Thyroid gland (tissue), 4 donors: ENCODE data around the gene TMEM272. TPM values are rescaled to one million over a fixed set of nuclear protein-coding genes. Genes with fewer than 3 reads are reported as not detected.

Source experiments
- DNase-seq, 2 donors: peaks; one replicate each; pipeline ENCODE4 v3.0.0-alpha.2; 2019
- H3K27ac ChIP-seq, 3 donors: fragments of 200-600 bp; sonication (generic); 1 replicate in 2 of 3; 2 replicates in 1 of 3; pipeline ENCODE4 v1.5.1; 2016 to 2019; ENCODE audit warnings: mild to moderate bottlenecking in 1 of 3, moderate library complexity in 1 of 3
- H3K27me3 ChIP-seq: fragments of 200-600 bp; sonication (generic); one replicate; pipeline ENCODE4 v1.5.1; 2019
- H3K36me3 ChIP-seq, 2 donors: fragments of 200-600 bp; sonication (generic); one replicate each; pipeline ENCODE4 v1.5.1; 2016 to 2019
- H3K4me1 ChIP-seq, 2 donors: fragments of 200-600 bp; sonication (generic); one replicate each; pipeline ENCODE4 v1.5.1; 2017 to 2019
- H3K4me3 ChIP-seq, 3 donors: fragments of 200-600 bp; sonication (generic); replicated peaks in 1 of 3; 1 replicate in 2 of 3; 2 replicates in 1 of 3; pipeline ENCODE4 v1.5.1; 2016; ENCODE audit warnings: mild to moderate bottlenecking in 1 of 3
- H3K9me3 ChIP-seq: fragments of 200-600 bp; sonication (generic); one replicate; pipeline ENCODE4 v1.5.1; 2017
- CTCF ChIP-seq, 6 experiments: fragments of 200-600 bp in 3 of 6; fragments of 450-650 bp in 3 of 6; sonication (generic) in 3 of 6; IDR thresholded peaks; one replicate each; pipeline ENCODE4 v1.5.1; 2016 to 2019; ENCODE audit warnings: antibody characterized with exemption in 6 of 6, mild to moderate bottlenecking in 2 of 6, inconsistent platforms in 1 of 6, moderate library complexity in 1 of 6
- POLR2A ChIP-seq, 2 donors: fragments of 450-650 bp; IDR thresholded peaks; one replicate each; pipeline ENCODE4 v1.6.1; 2017; ENCODE audit warnings: antibody characterized with exemption in 2 of 2, mild to moderate bottlenecking in 2 of 2, moderate library complexity in 1 of 2
- WGBS, 2 donors: methylation state at CpG; one replicate each; pipeline ENCODE4 v1.1.5; 2017; 5-methylcytosine and 5-hydroxymethylcytosine counted together
- intact Hi-C: fragments of 100-400 bp; cut with DNase I; formaldehyde crosslinking; loops from one replicate; pipeline ENCODE4 v1.15.1; 2023
- total RNA-seq, 4 donors: library from RNA; depleted of rRNA; stranded (reverse); fragments of >200 nt; gene quantifications; one replicate each; pipeline ENCODE4 v1.2.3, GENCODE V29; 2016

The TMEM272 gene
- total RNA-seq, 4 donors from 2014 or later = not detected

- WGBS, 2 donors = 72 to 78% methylated on average over 4 of the region's 4 CpGs
- Histone ChIP-seq H3K4me3 (no peak overlapping the region), H3K27ac (peak overlapping the region; percentile 96 to 100 (median 97)), H3K27me3 (no peaks in the 10 kb centered on the region), H3K36me3 (no peaks in the 10 kb centered on the region), H3K9me3 (no peaks in the 10 kb centered on the region), H3K4me1 (peaks cover 61 to 76% of the 10 kb centered on the region in 2 donors)
- no peak for DNase-seq
- TF ChIP-seq CTCF (IDR thresholded peaks at IDR 0.05) (no peak), POLR2A (IDR thresholded peaks at IDR 0.05) (no peak)
- intact Hi-C loops = no loop called here
Observed at GRCh38 chr13:51765142-51765515, 79.8 kb downstream of the TMEM272 start.

DNA sequence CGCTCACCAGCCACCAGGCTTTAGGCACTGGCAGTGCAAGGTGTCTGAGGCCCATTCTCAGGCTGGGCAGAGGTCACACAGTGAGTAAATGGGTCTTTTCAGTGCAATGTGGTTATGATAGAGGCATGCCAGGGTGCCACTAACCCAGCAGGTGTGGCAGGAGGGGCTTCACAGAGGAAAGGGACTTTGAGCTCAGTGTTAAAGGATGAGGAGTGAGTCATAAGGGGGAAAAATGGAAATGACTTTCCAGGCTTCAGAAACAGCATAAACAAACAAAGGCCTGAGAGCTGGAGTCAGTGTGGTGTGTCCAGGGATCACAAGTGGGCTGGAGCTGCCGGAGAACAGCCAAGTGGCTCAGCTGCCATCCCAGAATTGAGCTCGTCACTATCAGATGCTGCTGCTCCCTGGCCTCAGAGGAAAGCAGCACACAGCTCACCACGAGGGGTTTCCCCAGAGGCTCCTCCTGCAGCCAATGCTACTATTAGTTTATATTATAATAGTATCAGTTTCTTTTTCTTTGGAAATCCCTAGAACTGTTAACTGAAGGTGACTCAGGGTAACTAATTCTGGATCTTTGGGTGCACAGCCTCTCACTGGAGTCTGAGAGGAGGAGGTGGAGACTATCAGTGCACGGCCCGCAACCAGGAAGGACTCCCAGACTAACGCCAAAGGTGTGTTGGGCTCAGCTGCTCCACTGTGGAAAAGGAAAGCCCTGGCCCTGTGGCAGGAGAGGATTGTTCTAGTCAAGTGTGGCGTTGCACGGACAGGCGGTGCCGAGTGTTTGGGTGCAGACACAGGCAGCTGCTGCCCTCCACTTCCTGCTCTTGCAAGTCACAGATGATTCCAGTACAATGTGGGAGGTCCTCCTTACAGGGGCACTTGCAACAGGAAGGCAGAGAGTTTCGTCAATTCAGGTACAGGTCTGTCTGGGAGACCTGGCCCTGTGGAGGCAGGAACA, 80.5 kb downstream of the TMEM272 start:
- Histone ChIP-seq H3K4me3 (no peak overlapping the region), H3K27me3 (no peaks in the 10 kb centered on the region), H3K36me3 (no peaks in the 10 kb centered on the region), H3K27ac (peak overlapping the region; percentile 96 to 100 (median 97)), H3K4me1 (peaks cover 60 to 69% of the 10 kb centered on the region in 2 donors), H3K9me3 (no peaks in the 10 kb centered on the region)
- intact Hi-C loops = no loop called here
- 20 to 29% methylated on average over 12 of the region's 12 CpGs for WGBS, 2 donors
- DNase-seq = peak; percentile 93
- TF ChIP-seq POLR2A (IDR thresholded peaks at IDR 0.05) = peak in 1 of 2 donors; percentile 67
- peak in 2 of 6 experiments; percentile 4 to 6 for TF ChIP-seq CTCF (IDR thresholded peaks at IDR 0.05)

GRCh38 chr13:51763486-51763885, 81.5 kb downstream of the TMEM272 start:
- H3K4me1 ChIP-seq = peaks cover 52 to 59% of the 10 kb centered on the region in 2 donors
- 85 to 91% methylated on average over 2 of the region's 2 CpGs for WGBS, 2 donors
- H3K4me3 ChIP-seq = no peak overlapping the region
- H3K9me3 ChIP-seq = no peaks in the 10 kb centered on the region
- DNase-seq = peak in 1 of 2 donors; percentile 50
- no peak for TF ChIP-seq POLR2A (IDR thresholded peaks at IDR 0.05)
- H3K36me3 ChIP-seq = peaks cover 0 to 3% of the 10 kb centered on the region in 2 donors
- peak overlapping the region; percentile 96 to 100 (median 97) for H3K27ac ChIP-seq
- no peaks in the 10 kb centered on the region for H3K27me3 ChIP-seq
- intact Hi-C loops = no loop called here

Other genes starting within 250 kb of the TMEM272 start
- 10 to 100 TPM; 23.1 to 34.2 (median 27.4) TPM for gene DHRS12, start 41.0 kb downstream of the TMEM272 start, total RNA-seq
- under 1 TPM in 1 of 4 donors, not detected in 3; 0.40 TPM for gene CCDC70, start 16.8 kb upstream of the TMEM272 start, total RNA-seq
- 10 to 100 TPM in 1 of 4 donors, 1 to 10 TPM in 3; 3.8 to 10.1 (median 5.6) TPM for gene ATP7B, start 166.3 kb upstream of the TMEM272 start, total RNA-seq
- 10 to 100 TPM; 23.4 to 42.1 (median 39.0) TPM for gene ALG11, start 167.2 kb upstream of the TMEM272 start, total RNA-seq
- gene UTP14C, start 179.5 kb upstream of the TMEM272 start, total RNA-seq = 10 to 100 TPM; 23.1 to 31.2 (median 25.9) TPM